HG03064 (cell line): ENCODE results near the gene OTOGL.
"Not testable (repeated sequence)": the region's sequence is repeated elsewhere in the genome, so short reads cannot be mapped to it uniquely, and the experiment has no call there.

Experiments
- ATAC-seq: cut with Tn5 transposase; IDR thresholded peaks from one replicate; pipeline ENCODE4 v1.9.1; 2021; ENCODE audit warnings: low read depth; ENCODE audit not compliant: unreplicated experiment

OTOGL gene

GRCh38 chr12:80213871-80214270 lies 114.5 kb downstream of the OTOGL start:
- no peak for ATAC-seq

GRCh38 chr12:80217011-80217535 lies 117.7 kb downstream of the OTOGL start:
- no peak for ATAC-seq

DNA sequence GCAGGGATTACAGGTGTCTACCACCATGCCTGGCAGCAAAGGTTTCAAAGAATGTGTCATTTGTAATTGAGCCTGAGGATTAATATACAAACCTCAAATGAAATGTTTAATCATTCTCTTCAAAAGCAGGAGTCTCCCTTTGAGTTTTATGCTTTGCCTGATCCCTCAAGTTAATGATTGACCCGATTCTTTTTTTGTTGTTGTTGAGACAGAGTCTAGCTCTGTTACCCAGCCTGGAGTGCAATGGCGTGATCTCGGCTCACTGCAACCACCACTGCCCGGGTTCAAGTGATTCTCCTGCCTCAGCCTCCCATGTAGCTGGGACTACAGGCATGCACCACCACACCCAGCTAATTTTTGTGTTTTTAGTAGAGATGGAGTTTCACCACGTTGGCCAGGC lies 119.6 kb downstream of the OTOGL start:
- not testable (repeated sequence) for ATAC-seq

GRCh38 chr12:80219345-80219744 lies 120.0 kb downstream of the OTOGL start:
- ATAC-seq, result no peak

DNA sequence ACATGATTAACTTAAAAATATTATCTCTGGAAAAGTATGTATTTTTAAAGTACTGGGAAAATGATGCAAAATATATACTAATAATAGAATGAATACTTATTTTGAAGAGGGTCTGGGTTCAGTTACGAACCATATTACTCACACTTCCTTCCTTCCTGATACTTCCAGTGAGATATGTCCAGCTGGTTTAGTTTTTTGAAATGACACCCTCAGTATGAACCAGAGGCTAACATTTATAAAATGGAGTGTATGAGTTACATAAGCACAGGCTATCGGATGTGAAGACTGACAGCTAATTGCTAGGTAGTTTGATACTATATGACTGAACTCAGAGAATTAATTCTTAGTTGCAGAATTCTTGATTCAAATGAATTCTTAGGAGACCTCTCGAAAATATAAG lies 122.9 kb downstream of the OTOGL start:
- no peak for ATAC-seq

GRCh38 chr12:80226576-80226975 lies 127.2 kb downstream of the OTOGL start:
- ATAC-seq, result no peak

GRCh38 chr12:80227904-80228303 lies 128.6 kb downstream of the OTOGL start:
- ATAC-seq, result not testable (repeated sequence)

GRCh38 chr12:80230068-80230467 lies 130.7 kb downstream of the OTOGL start:
- no peak for ATAC-seq

DNA sequence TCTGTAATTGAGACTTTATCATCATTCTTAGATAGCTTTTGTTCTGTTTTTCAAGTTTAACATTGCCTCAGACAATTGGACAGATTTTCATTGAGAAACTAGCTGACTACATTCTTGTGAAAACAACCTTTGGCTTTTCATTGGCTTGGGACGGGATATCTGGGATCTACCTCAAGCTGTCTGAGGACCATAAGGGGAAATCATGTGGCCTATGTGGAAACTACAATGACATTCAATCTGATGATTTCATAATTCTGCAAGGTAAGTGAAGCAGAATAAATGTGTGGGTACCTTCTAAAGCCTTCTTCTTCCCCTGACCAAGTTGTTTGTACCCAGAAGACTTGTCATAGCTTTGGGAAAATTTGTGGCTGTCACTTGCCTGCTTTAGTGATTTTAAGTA lies 133.5 kb downstream of the OTOGL start:
- no peak for ATAC-seq

- no peak for ATAC-seq
These were observed 134.6 kb downstream of the OTOGL start for GRCh38 chr12:80233926-80234325.

DNA sequence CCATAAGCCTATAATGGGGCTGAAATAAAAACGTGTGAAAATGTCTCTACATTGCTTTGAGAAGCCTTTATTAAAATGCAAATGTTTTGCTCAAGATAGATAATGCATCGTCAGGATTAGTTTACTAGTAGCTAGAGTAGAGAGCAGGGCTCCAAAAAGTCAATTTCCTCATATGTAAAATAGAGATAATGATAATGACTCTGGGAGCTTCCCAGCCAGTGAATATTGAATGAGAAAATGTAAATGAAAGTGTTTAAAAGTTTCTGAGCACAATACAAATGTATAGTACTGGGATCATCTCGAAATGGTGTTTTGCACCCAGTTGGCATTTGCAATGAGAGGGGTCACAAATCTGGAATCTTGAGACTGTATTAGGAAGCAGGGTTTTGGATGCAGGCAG lies 135.3 kb downstream of the OTOGL start:
- no peak for ATAC-seq

DNA sequence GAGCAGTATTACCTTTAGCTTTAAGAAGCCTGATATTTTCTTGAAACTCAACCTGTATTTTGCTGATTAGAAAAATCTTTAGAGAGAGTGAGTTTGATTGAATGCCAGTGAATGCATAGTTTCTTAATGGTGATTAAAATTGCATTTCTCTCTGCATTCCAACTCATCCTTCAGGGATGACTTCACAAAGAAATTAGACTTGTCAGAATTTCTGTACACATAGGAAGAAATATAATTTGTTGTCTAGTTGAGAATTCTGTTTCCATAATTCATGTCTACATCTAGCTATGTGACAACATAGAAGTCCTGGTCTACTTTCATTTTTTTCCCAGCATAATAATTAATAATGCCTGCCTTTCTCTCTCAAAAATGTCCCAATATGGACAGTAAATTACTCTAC lies 136.6 kb downstream of the OTOGL start:
- no peak for ATAC-seq

DNA sequence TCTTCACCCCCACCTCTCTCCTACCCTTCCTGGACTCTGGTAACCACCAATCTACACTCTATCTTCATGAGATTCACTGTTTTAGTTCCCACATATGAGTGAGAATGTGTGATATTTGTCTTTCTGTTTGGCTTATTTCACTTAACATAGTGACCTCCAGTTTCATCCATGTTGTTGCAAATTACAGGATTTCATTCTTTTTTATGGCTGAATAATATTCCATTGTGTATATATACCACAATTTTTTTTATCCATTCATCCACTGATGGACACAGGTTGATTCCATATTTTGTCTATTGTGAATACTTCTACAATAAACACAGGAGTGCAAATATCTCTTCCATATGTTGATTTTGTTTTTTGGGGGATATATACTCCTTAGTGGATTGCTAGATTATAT lies 140.5 kb downstream of the OTOGL start:
- ATAC-seq, result no peak

GRCh38 chr12:80241576-80242273 lies 142.4 kb downstream of the OTOGL start:
- ATAC-seq, result no peak

- ATAC-seq, result no peak
These were observed 143.0 kb downstream of the OTOGL start for GRCh38 chr12:80242321-80242720.

GRCh38 chr12:80249581-80249980 lies 150.2 kb downstream of the OTOGL start:
- ATAC-seq, result not testable (repeated sequence)

DNA sequence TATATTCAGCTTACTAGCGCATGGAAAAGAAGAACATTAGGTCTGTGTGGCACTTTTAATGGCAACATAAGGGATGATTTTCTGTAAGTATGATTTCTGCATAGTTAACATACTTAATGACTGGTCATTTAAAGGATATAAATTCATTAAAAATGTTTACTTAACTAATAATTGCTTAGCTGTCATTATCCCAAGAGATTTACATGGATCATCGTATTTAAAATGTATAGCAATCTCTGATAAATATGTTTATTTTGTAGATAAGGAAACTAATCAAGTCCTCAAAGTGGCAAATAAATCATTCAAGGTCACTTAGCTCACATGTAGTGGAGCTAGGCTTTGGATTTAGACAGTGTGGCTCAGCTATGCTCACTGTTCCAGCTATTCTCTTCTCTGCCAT lies 158.6 kb downstream of the OTOGL start:
- ATAC-seq, result no peak

GRCh38 chr12:80260269-80260668 lies 160.9 kb downstream of the OTOGL start:
- no peak for ATAC-seq

- no peak for ATAC-seq
These were observed 162.1 kb downstream of the OTOGL start for GRCh38 chr12:80261403-80261802.

DNA sequence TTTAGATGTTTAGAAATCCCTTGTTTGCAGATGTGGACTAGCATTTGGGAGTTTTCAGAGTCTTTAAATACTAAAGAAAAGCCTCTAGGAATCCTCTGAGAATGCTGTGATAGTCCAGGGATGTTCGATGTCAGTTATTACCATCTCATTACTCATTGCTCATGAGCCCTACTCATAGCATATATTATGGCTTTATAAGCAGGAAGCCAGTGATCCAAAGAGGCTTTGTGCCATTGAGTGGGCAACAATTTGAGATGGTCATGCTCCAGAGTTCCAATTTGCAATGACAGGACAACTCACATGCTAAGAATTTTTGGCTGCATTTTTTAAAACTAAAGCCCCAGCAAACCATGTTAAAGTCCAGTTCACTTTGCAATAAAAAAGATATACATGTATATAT lies 163.0 kb downstream of the OTOGL start:
- no peak for ATAC-seq

- ATAC-seq, result no peak
These were observed 163.4 kb downstream of the OTOGL start for GRCh38 chr12:80262771-80263170.

DNA sequence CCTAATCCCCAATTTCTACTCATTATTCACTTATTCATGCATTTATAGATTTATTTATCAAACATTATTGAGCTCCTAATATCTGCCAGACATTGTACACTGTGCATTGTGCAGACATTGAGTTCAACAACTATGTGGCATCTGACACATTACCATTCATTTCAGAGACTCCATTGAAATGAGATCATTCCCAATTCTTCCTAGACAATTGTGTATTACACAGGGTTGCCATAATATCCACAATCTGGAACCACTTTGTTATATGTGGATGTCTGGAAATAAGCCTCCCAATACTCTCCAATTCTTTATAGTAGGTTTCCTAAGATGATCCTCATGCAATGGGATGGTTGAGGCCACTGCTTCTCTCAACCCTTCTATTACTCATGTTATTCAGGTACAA lies 165.0 kb downstream of the OTOGL start:
- no peak for ATAC-seq

GRCh38 chr12:80264891-80265290 lies 165.6 kb downstream of the OTOGL start:
- ATAC-seq, result no peak
